Heart left ventricle (tissue), 16 donors: ENCODE results near the gene DNAH1. TPM values are rescaled to one million over a fixed set of nuclear protein-coding genes. Genes with fewer than 3 reads are reported as not detected.

Experiments
- ATAC-seq, 4 donors: fragments of 200-7000 bp; cut with Tn5 transposase; one replicate each; pipeline ENCODE4 v1.9.1; 2020 to 2022; ENCODE audit warnings: moderate library complexity in 4 of 4, mild to moderate bottlenecking in 3 of 4, moderate number of reproducible peaks in 1 of 4
- DNase-seq, 5 donors: peaks; one replicate each; pipeline ENCODE4 v3.0.0-alpha.2; 2020
- H3K27ac ChIP-seq, 12 donors: fragments of 200-600 bp; sonication (generic) in 4 of 12; one replicate each; pipeline versions ENCODE4 v1.5.0 to v1.8.0; 2016 to 2022; ENCODE audit warnings: mild to moderate bottlenecking in 2 of 12
- H3K27me3 ChIP-seq, 9 donors: fragments of 200-600 bp; sonication (generic) in 2 of 9; one replicate each; pipeline versions ENCODE4 v1.5.1 to v1.8.0; 2016 to 2022; ENCODE audit warnings: mild to moderate bottlenecking in 3 of 9
- H3K36me3 ChIP-seq, 9 donors: fragments of 200-600 bp; sonication (generic) in 2 of 9; one replicate each; pipeline versions ENCODE4 v1.5.0 to v1.8.0; 2018 to 2022; ENCODE audit warnings: mild to moderate bottlenecking in 2 of 9
- H3K4me1 ChIP-seq, 12 donors: fragments of 200-600 bp; sonication (generic) in 4 of 12; one replicate each; pipeline versions ENCODE4 v1.5.0 to v1.8.0; 2016 to 2022; ENCODE audit warnings: mild to moderate bottlenecking in 3 of 12
- H3K4me3 ChIP-seq, 12 donors: fragments of 200-600 bp; sonication (generic) in 4 of 12; one replicate each; pipeline versions ENCODE4 v1.5.0 to v1.8.0; 2017 to 2022; ENCODE audit warnings: mild to moderate bottlenecking in 9 of 12, moderate library complexity in 4 of 12
- H3K9me3 ChIP-seq, 12 donors: fragments of 200-600 bp; sonication (generic) in 4 of 12; one replicate each; pipeline versions ENCODE4 v1.5.0 to v1.8.0; 2016 to 2022; ENCODE audit warnings: mild to moderate bottlenecking in 1 of 12
- CTCF ChIP-seq, 12 donors: fragments of 200-600 bp; sonication (generic) in 4 of 12; IDR thresholded peaks; one replicate each; pipeline versions ENCODE4 v1.5.0 to v1.8.0; 2018 to 2022; ENCODE audit warnings: antibody characterized with exemption in 12 of 12, mild to moderate bottlenecking in 5 of 12
- POLR2A ChIP-seq, 2 donors: fragments of 450-650 bp; IDR thresholded peaks; one replicate each; pipeline ENCODE4 v1.6.1; 2017; ENCODE audit warnings: antibody characterized with exemption in 2 of 2, mild to moderate bottlenecking in 2 of 2, moderate library complexity in 2 of 2
- WGBS, 4 donors: extraction: QIAGEN DNeasy Blood & Tissue Kit in 2 of 4; methylation state at CpG; one replicate each; pipeline versions ENCODE4 v1.1.5 to v1.1.7; 2013 to 2018; 5-methylcytosine and 5-hydroxymethylcytosine counted together
- intact Hi-C, 10 donors: fragments of 100-400 bp; cut with DNase I; formaldehyde crosslinking; loops; one replicate each; pipeline versions ENCODE4 v1.11.1 to v1.14.2; 2022
- polyA plus RNA-seq, 2 donors: library from polyadenylated mRNA; stranded (reverse); fragments of 200-250 nt; gene quantifications; one replicate each; pipeline ENCODE4 v1.2.3, GENCODE V29; 2013
- total RNA-seq, 9 donors: library from RNA; depleted of rRNA in 2 of 9; stranded (reverse); fragments of >200 nt in 2 of 9; fragmentation: NEBNext Ultra II Directional in 3 of 9; extraction: Animal tissue kit (Norgen Biotek cat#: 25700) in 3 of 9; gene quantifications; one replicate each; pipeline versions ENCODE4 v1.1.0 to v1.2.4, GENCODE V29; 2016 to 2023
- donor health status: ischemic (EF 13 %, LVEDD 7.1; RV severe dilation, severe dysfunction).
- donor health status: healthy with polysubstance abuse.
- donor health status: DM: no; HTN: yes; CAD: no.
- donor health status: DM: no; HTN: no; CAD: no.
- donor health status: ischemic (EF 25% LVEDD 6.9; RV normal size, moderate dysfunction).
- donor health status: ischemic (EF 25% LVEDD 5.7; RV mildly dilated, moderate dysfunction).
- donor health status: healthy.
- donor health status: DM: yes; HTN: yes; CAD: no.
- donor health status: ischemic (EF 35%, LVEDD 5.7; RV mildly dilated, moderate dysfunction).
- donor health status: nonischemic (EF 11% LVEDD 7.7; RV severe dilation, severe dysfunction).
- donor health status: DM: yes; HTN: yes; CAD: no.
- donor health status: PGD.
- donor health status: ischemic (EF 29% LVEDD 5.4; RV normal size, mild dysfunction).
- donor health status: nonischemic (EF 23%, LVEDD 6.1; RV moderate dilation, normal function).

The DNAH1 gene
- total and polyA plus RNA-seq, 11 donors: 0.95 to 6.6 (median 2.8) TPM

GRCh38 chr3:52372822-52373504 is 56.8 kb downstream of the DNAH1 start:
- peak overlapping the region in 3 of 12 donors; percentile 15 to 43 (median 19) for H3K27ac ChIP-seq
- H3K9me3 ChIP-seq: no peaks in the 10 kb centered on the region
- DNase-seq (peak in 3 of 5 donors; percentile 49 to 54 (median 51)), ATAC-seq (no peak)
- intact Hi-C loops: no loop called here
- 36 to 43% (median 40%) methylated on average over 34 to 40 of the region's 40 CpGs for WGBS, 4 donors
- H3K4me3 ChIP-seq: peak overlapping the region in 9 of 12 donors; percentile 8 to 37 (median 24)
- H3K4me1 ChIP-seq: peaks cover 0 to 14% (median 0%) of the 10 kb centered on the region in 12 donors
- peaks cover 0 to 29% (median 0%) of the 10 kb centered on the region in 9 donors for H3K36me3 ChIP-seq
- TF ChIP-seq POLR2A (IDR thresholded peaks at IDR 0.05) (no peak), CTCF (IDR thresholded peaks at IDR 0.05) (peak in 1 of 12 donors; percentile 19)
- no peaks in the 10 kb centered on the region for H3K27me3 ChIP-seq

GRCh38 chr3:52373676-52374075 is 57.6 kb downstream of the DNAH1 start:
- H3K4me3 ChIP-seq: peak overlapping the region in 6 of 12 donors; percentile 18 to 37 (median 29)
- no peaks in the 10 kb centered on the region for H3K9me3 ChIP-seq
- intact Hi-C loops: no loop called here
- H3K36me3 ChIP-seq: peaks cover 0 to 29% (median 0%) of the 10 kb centered on the region in 9 donors
- H3K4me1 ChIP-seq: peaks cover 0 to 14% (median 0%) of the 10 kb centered on the region in 12 donors
- ATAC-seq (no peak), DNase-seq (no peak)
- 84 to 87% (median 84%) methylated on average over 6 of the region's 6 CpGs for WGBS, 4 donors
- TF ChIP-seq POLR2A (IDR thresholded peaks at IDR 0.05) (no peak), CTCF (IDR thresholded peaks at IDR 0.05) (no peak)
- H3K27me3 ChIP-seq: no peaks in the 10 kb centered on the region
- H3K27ac ChIP-seq: peak overlapping the region in 2 of 12 donors; percentile 15 to 43

GRCh38 chr3:52374173-52374572 is 58.1 kb downstream of the DNAH1 start:
- H3K27ac ChIP-seq: no peak overlapping the region
- WGBS, 4 donors: 93 to 98% (median 97%) methylated on average over 2 of the region's 2 CpGs
- ATAC-seq (no peak), DNase-seq (no peak)
- peaks cover 0 to 14% (median 0%) of the 10 kb centered on the region in 12 donors for H3K4me1 ChIP-seq
- H3K4me3 ChIP-seq: no peak overlapping the region
- H3K36me3 ChIP-seq: peaks cover 0 to 29% (median 0%) of the 10 kb centered on the region in 9 donors
- TF ChIP-seq CTCF (IDR thresholded peaks at IDR 0.05) (no peak), POLR2A (IDR thresholded peaks at IDR 0.05) (no peak)
- no peaks in the 10 kb centered on the region for H3K27me3 ChIP-seq
- intact Hi-C loops: no loop called here
- no peaks in the 10 kb centered on the region for H3K9me3 ChIP-seq

- ATAC-seq: peak; percentile 16 to 55 (median 32)
- intact Hi-C loops: loop anchor here in 1 of 10 donors (10.0 kb wide), 1 partner anchor 75 kb away; no protein-coding TSS in a partner anchor
- H3K9me3 ChIP-seq: no peaks in the 10 kb centered on the region
- peaks cover 0 to 13% (median 0%) of the 10 kb centered on the region in 9 donors for H3K36me3 ChIP-seq
- TF ChIP-seq POLR2A (IDR thresholded peaks at IDR 0.05) (no peak), CTCF (IDR thresholded peaks at IDR 0.05) (no peak)
- peaks cover 0 to 5% (median 0%) of the 10 kb centered on the region in 12 donors for H3K4me1 ChIP-seq
- no peak overlapping the region for H3K4me3 ChIP-seq
- H3K27ac ChIP-seq: no peak overlapping the region
- peak in 1 of 5 donors; percentile 43 for DNase-seq
- no peaks in the 10 kb centered on the region for H3K27me3 ChIP-seq
- WGBS, 4 donors: 80 to 87% (median 83%) methylated on average over 9 to 10 of the region's 10 CpGs
Observed at GRCh38 chr3:52379610-52380009, 63.5 kb downstream of the DNAH1 start.
